IPS-18a (cell line): ENCODE data around the gene TRIO.

Source experiments
- H3K27ac ChIP-seq: one replicate; pipeline ENCODE4 v1.5.1; 2013; ENCODE audit warnings: low read length
- H3K27me3 ChIP-seq: one replicate; pipeline ENCODE4 v1.6.1; 2013; ENCODE audit warnings: mild to moderate bottlenecking, low read length; ENCODE audit not compliant: control insufficient read depth, insufficient read depth
- H3K36me3 ChIP-seq: one replicate; pipeline ENCODE4 v1.6.1; 2013; ENCODE audit warnings: low read depth, low read length; ENCODE audit not compliant: control insufficient read depth
- H3K4me1 ChIP-seq: one replicate; pipeline ENCODE4 v1.6.1; 2013; ENCODE audit warnings: low read depth, low read length; ENCODE audit not compliant: control insufficient read depth
- H3K4me3 ChIP-seq: one replicate; pipeline ENCODE4 v1.5.1; 2013; ENCODE audit warnings: low read length
- H3K9ac ChIP-seq: one replicate; pipeline ENCODE4 v1.6.1; 2013; ENCODE audit warnings: mild to moderate bottlenecking, low read length, moderate library complexity
- H3K9me3 ChIP-seq: one replicate; pipeline ENCODE4 v1.6.1; 2013; ENCODE audit warnings: low read depth, low read length; ENCODE audit not compliant: control insufficient read depth

The TRIO gene

GRCh38 chr5:14505310-14506139, 362.4 kb downstream of the TRIO start:
- Histone ChIP-seq H3K27me3 (no peaks in the 10 kb centered on the region), H3K36me3 (peaks cover 26% of the 10 kb centered on the region), H3K4me3 (no peak overlapping the region), H3K4me1 (no peaks in the 10 kb centered on the region), H3K27ac (no peak overlapping the region), H3K9me3 (no peaks in the 10 kb centered on the region), H3K9ac (no peak overlapping the region)

DNA sequence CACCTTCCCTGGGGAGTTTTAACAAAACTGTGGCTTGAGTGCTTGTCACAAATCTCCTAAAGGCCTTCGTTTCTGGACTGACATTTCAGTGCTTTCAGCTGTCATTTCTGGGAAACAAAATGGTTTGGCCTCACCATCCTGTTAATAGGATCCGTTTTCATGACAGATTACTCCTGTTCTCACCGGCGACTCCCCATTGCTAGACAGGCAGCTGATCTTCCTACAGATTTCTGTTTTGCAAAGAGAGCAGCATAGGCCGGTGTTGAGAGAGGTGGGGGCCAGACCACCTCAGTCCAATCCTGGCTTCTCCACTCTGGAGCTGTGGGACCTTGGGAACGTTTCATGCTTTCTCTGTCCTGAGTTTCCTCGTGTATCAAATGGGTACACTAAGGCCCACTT, 363.0 kb downstream of the TRIO start:
- H3K36me3 ChIP-seq, result peaks cover 26% of the 10 kb centered on the region
- H3K4me1 ChIP-seq, result no peaks in the 10 kb centered on the region
- no peak overlapping the region for H3K27ac ChIP-seq
- no peaks in the 10 kb centered on the region for H3K9me3 ChIP-seq
- H3K27me3 ChIP-seq, result no peaks in the 10 kb centered on the region
- no peak overlapping the region for H3K9ac ChIP-seq
- no peak overlapping the region for H3K4me3 ChIP-seq

DNA sequence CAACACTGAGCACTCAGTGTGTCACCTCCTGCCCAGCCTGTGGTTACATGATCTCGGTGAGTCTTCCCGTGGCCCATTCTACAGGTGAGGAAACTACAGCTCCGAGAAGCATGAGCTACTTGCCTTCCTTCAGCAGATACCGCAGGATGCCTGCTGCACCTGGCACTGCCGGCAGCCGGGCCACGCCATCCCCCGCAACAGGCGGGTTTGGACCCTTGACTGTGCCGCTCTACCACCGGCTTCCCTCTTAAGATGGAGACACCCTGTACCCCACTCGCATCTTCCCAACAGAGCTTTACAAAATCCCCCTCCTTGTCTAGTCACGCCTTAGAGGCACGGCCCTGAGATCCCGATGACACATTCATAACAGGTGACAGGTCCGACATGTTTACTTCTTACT, 363.5 kb downstream of the TRIO start:
- Histone ChIP-seq H3K27me3 (no peaks in the 10 kb centered on the region), H3K4me1 (no peaks in the 10 kb centered on the region), H3K36me3 (peaks cover 26% of the 10 kb centered on the region), H3K9ac (no peak overlapping the region), H3K4me3 (no peak overlapping the region), H3K27ac (no peak overlapping the region), H3K9me3 (no peaks in the 10 kb centered on the region)

DNA sequence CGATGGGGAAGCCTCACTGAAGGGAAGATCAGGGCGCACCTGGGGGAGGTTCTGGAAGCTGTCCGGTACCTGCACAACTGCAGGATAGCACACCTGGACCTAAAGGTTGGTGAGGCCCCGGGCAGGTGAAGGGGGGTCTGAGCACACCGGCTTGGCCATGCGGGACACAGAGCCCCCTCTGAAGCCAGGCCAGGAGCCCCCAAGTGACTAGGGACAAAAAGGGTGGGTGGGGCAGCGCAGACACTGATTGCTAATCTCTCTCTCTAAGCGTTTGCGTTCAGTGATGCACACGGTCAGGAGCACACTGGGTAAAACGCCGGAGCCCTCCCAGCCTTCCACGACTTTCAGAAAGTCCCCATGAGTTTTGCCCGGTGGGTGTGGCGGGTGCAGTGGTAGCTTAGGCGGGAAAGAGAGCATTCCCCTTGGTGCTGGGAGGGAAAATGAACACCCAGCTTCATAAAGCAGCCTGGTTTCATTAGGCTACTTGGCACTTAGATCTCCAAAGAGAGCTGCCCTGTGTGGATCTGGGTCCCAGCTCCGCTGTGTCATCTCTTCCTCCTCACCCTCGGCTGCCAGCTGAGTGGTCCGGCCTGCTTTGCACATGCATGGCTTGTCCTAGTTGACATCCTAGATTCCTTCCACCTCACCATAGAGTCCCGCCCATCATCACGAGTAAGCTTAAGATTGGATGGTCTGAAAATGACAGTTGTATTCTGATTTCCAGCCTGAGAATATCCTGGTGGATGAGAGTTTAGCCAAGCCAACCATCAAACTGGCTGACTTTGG, 364.2 kb downstream of the TRIO start:
- Histone ChIP-seq H3K4me3 (no peak overlapping the region), H3K4me1 (no peaks in the 10 kb centered on the region), H3K9me3 (no peaks in the 10 kb centered on the region), H3K36me3 (peaks cover 25% of the 10 kb centered on the region), H3K27ac (no peak overlapping the region), H3K27me3 (no peaks in the 10 kb centered on the region), H3K9ac (no peak overlapping the region)

GRCh38 chr5:14508046-14508445, 364.9 kb downstream of the TRIO start:
- H3K27me3 ChIP-seq, result no peaks in the 10 kb centered on the region
- no peak overlapping the region for H3K4me3 ChIP-seq
- H3K4me1 ChIP-seq, result no peaks in the 10 kb centered on the region
- peaks cover 18% of the 10 kb centered on the region for H3K36me3 ChIP-seq
- H3K27ac ChIP-seq, result no peak overlapping the region
- H3K9ac ChIP-seq, result no peak overlapping the region
- no peaks in the 10 kb centered on the region for H3K9me3 ChIP-seq

GRCh38 chr5:14509556-14509955, 366.4 kb downstream of the TRIO start:
- Histone ChIP-seq H3K9me3 (no peaks in the 10 kb centered on the region), H3K9ac (no peak overlapping the region), H3K4me1 (no peaks in the 10 kb centered on the region), H3K36me3 (peaks cover 15% of the 10 kb centered on the region), H3K27ac (no peak overlapping the region), H3K4me3 (no peak overlapping the region), H3K27me3 (no peaks in the 10 kb centered on the region)

DNA sequence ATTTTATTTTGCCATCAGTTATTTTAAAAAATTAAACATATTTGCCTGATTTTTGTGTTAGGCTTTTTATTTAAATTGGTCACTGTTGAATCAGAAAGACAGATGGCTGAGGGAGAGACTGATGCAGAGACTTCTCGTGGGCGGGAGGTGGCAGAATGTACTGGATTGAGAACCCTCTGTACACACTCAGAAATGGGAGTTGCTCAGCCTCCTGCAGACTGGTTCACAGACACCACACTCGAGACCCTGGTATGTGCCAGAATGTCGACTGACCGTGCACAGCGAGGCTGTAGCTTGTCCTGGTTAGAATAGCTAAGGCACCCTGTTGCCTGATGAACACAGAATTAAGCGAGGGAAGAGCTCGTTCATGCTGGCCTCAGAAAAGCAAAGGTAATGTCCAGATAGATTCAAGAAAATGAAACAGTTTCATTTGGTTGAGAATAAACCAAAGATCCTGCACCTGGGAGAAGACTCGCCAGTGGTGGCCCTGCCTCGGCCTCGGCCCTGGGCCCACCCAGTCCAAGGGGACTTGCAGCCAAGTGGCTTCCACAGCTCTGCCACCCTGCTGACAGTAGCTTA, 367.1 kb downstream of the TRIO start:
- Histone ChIP-seq H3K36me3 (peaks cover 15% of the 10 kb centered on the region), H3K9me3 (no peaks in the 10 kb centered on the region), H3K27me3 (no peaks in the 10 kb centered on the region), H3K9ac (no peak overlapping the region), H3K27ac (no peak overlapping the region), H3K4me1 (no peaks in the 10 kb centered on the region), H3K4me3 (no peak overlapping the region)

GRCh38 chr5:14510880-14511279, 367.7 kb downstream of the TRIO start:
- Histone ChIP-seq H3K9me3 (no peaks in the 10 kb centered on the region), H3K4me3 (no peak overlapping the region), H3K27ac (no peak overlapping the region), H3K9ac (no peak overlapping the region), H3K27me3 (no peaks in the 10 kb centered on the region), H3K4me1 (no peaks in the 10 kb centered on the region), H3K36me3 (peaks cover 15% of the 10 kb centered on the region)

- no peaks in the 10 kb centered on the region for H3K9me3 ChIP-seq
- H3K27ac ChIP-seq, result no peak overlapping the region
- H3K4me1 ChIP-seq, result no peaks in the 10 kb centered on the region
- H3K4me3 ChIP-seq, result no peak overlapping the region
- peaks cover 10% of the 10 kb centered on the region for H3K36me3 ChIP-seq
- no peak overlapping the region for H3K9ac ChIP-seq
- H3K27me3 ChIP-seq, result no peaks in the 10 kb centered on the region
Observed at GRCh38 chr5:14512574-14512973, 369.4 kb downstream of the TRIO start.

DNA sequence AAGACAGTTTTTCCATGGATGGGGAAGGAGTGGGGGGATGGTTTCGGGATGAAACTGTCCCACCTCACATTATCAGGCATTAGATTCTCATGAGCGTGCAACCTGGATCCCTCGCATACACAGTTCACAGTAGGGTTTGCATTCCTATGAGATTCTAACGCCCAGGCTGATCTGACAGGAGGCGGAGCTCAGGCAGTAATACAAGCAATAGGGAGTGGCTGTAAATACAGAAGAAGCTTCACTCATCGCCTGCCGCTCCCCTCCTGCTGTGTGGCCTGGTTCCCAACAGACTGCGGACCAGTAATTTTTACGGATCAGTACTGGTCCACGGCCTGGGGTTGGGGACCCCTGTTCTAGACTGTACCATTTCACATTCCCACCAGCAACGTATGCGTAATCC, 370.1 kb downstream of the TRIO start:
- no peaks in the 10 kb centered on the region for H3K27me3 ChIP-seq
- H3K9me3 ChIP-seq, result no peaks in the 10 kb centered on the region
- H3K27ac ChIP-seq, result no peak overlapping the region
- H3K9ac ChIP-seq, result no peak overlapping the region
- peaks cover 3% of the 10 kb centered on the region for H3K36me3 ChIP-seq
- H3K4me3 ChIP-seq, result no peak overlapping the region
- H3K4me1 ChIP-seq, result no peaks in the 10 kb centered on the region

DNA sequence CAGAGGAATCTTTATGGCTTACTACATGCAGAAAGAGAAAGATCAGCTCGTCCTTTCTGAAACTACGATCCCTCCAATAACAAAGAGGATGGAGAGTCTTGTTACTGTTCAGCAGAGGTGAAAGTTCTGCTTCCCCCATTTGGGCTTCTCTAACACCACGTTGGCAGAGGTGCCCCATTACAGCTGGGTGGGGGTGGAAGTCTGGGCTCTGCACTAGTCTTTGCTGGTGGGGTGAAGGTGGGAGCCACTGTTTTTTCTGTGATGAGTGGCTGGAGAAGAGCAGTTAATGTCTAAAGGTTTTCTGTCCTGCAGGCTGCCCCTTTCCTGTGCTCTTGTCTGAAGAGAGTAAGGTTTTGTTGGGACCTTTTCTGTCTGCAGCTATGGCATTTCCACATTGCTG, 373.8 kb downstream of the TRIO start:
- H3K9ac ChIP-seq, result no peak overlapping the region

More for the DNA sequence above, 373.8 kb downstream of the TRIO start:
- Histone ChIP-seq H3K27me3 (no peaks in the 10 kb centered on the region), H3K4me3 (no peak overlapping the region), H3K4me1 (no peaks in the 10 kb centered on the region), H3K36me3 (no peaks in the 10 kb centered on the region), H3K9me3 (no peaks in the 10 kb centered on the region), H3K27ac (no peak overlapping the region)
